NCI-H748 treated with DMSO at 0.1 percent for 48 hours (cell line): Measurements from ENCODE around the gene BBX.
A peak's percentile ranks its signal among the peaks of the same experiment; 100 is the strongest.
"Not testable (repeated sequence)": the region's sequence is repeated elsewhere in the genome, so short reads cannot be mapped to it uniquely, and the experiment has no call there.

Source experiments
- DNase-seq: peaks from one replicate; lab custom pipeline; 2025; lab: John Stamatoyannopoulos, UW

The BBX gene

GRCh38 chr3:107685383-107685782 is 162.6 kb downstream of the BBX start:
- DNase-seq: no peak

GRCh38 chr3:107687056-107687581 is 164.4 kb downstream of the BBX start:
- no peak for DNase-seq

- no peak for DNase-seq
Measured at GRCh38 chr3:107689355-107689754, 166.6 kb downstream of the BBX start.

- peak; percentile 10 for DNase-seq
Measured at GRCh38 chr3:107690522-107691138, 167.9 kb downstream of the BBX start.

- not testable (repeated sequence) for DNase-seq
Measured at GRCh38 chr3:107691984-107692383, 169.2 kb downstream of the BBX start.

- not testable (repeated sequence) for DNase-seq
Measured at GRCh38 chr3:107697348-107697747, 174.6 kb downstream of the BBX start.

- DNase-seq: not testable (repeated sequence)
Measured at GRCh38 chr3:107697855-107698254, 175.1 kb downstream of the BBX start.

- no peak for DNase-seq
Measured at GRCh38 chr3:107699682-107700081, 176.9 kb downstream of the BBX start.

- DNase-seq: no peak
Measured at GRCh38 chr3:107701299-107701698, 178.5 kb downstream of the BBX start.

- no peak for DNase-seq
Measured at GRCh38 chr3:107704477-107704876, 181.7 kb downstream of the BBX start.

- no peak for DNase-seq
Measured at GRCh38 chr3:107705046-107705445, 182.3 kb downstream of the BBX start.

- DNase-seq: no peak
Measured at GRCh38 chr3:107710851-107711250, 188.1 kb downstream of the BBX start.

- DNase-seq: no peak
Measured at GRCh38 chr3:107716734-107717133, 194.0 kb downstream of the BBX start.

- DNase-seq: no peak
Measured at GRCh38 chr3:107718547-107718946, 195.8 kb downstream of the BBX start.

- no peak for DNase-seq
Measured at GRCh38 chr3:107727102-107727501, 204.3 kb downstream of the BBX start.

- DNase-seq: no peak
Measured at GRCh38 chr3:107729686-107730085, 206.9 kb downstream of the BBX start.

GRCh38 chr3:107734317-107734716 is 211.6 kb downstream of the BBX start:
- no peak for DNase-seq

- DNase-seq: no peak
Measured at GRCh38 chr3:107737914-107738313, 215.2 kb downstream of the BBX start.

- DNase-seq: no peak
Measured at GRCh38 chr3:107738486-107739183, 215.9 kb downstream of the BBX start.

GRCh38 chr3:107739227-107739626 is 216.5 kb downstream of the BBX start:
- no peak for DNase-seq

GRCh38 chr3:107740992-107741896 is 218.5 kb downstream of the BBX start:
- no peak for DNase-seq

- no peak for DNase-seq
Measured at GRCh38 chr3:107745354-107745753, 222.6 kb downstream of the BBX start.
